SH-SY5Y (cell line): Measurements from ENCODE around the gene NAV2.

Source experiments
- GATA2 ChIP-seq: IDR thresholded peaks from 2 replicates; pipeline ENCODE4 v1.6.1; 2011; ENCODE audit warnings: mild to moderate bottlenecking, low read depth, low read length
- GATA3 ChIP-seq: IDR thresholded peaks from 2 replicates; pipeline ENCODE4 v1.6.1; 2011; ENCODE audit warnings: low read depth, mild to moderate bottlenecking, low read length, moderate library complexity

DNA sequence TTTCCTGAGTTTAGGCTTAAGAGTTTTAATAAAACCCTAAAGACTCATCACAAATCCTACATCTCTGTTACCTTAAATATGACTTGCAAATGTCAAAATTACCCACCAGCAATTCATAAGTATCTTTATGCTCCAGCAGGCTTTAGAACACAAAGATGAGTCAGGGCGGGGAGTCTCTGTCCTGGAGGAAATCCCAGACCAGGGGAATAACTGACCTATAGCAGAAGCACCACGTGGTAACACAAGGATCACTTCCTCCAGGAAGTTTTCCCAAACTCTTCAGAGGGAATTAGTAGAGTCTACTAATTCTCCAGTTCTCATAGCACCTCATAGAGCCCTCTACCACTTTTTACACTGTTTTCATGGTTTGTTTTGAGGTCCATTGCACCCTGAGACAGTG is 217.0 kb downstream of the NAV2 start:
- TF ChIP-seq GATA2, result no peak
- TF ChIP-seq GATA3, result no peak
